ENCODE data around the gene PPP4R2.

Gene PPP4R2

DNA sequence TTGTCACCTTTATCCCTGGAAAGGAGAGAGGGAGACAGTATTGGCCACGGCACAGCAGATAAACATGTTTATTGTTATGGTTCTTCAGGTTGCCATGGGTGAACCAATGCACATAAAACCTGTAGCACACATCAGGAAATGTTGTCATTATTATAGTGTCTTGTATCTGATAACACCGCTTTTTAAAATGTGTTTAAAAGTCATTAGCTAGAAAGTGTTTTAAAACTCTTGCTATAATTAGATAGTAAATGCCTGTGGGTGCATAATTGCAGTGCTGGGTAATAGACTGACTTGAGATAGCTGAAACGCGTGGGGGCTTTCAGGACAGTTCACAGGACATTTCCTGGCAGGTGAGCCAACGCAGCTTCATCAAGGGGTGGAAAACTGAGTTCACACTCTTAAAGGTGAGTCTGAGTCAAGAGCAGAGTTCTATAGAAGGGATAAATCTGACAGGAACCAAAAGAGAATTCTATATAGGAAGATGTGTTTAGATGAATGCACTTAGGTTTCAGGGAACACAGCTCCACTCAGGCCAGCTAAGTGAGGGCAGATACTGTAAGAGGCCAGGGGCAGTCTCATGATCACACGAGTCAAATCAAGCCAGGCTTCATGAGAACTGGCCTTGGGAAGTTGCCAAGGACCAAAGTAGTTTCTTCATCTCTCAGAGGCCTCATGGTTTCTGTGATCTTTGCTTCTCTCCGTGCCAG lies 35.6 kb upstream of the PPP4R2 start:
- no peaks in the 10 kb centered on the region for H3K36me3 ChIP-seq (ENCODE audit: insufficient read depth, low read length)
- H3K79me2 ChIP-seq (ENCODE audit: insufficient read depth, low read length): no peaks in the 10 kb centered on the region
- no peaks in the 10 kb centered on the region for H4K20me1 ChIP-seq (ENCODE audit: insufficient read depth, low read length)
- H3K9me2 ChIP-seq (ENCODE audit: low read depth, low read length): no peaks in the 10 kb centered on the region
- H3K9ac ChIP-seq (ENCODE audit: low read length): no peak overlapping the region
- no peak overlapping the region for H3K4me2 ChIP-seq (ENCODE audit: low read length)
- H3K4me1 ChIP-seq (ENCODE audit: insufficient read depth, low read length, severe bottlenecking): no peaks in the 10 kb centered on the region
- H3K27me3 ChIP-seq (ENCODE audit: insufficient read depth, low read length): no peaks in the 10 kb centered on the region; the same call in 1 of the 2 replicates
- no peak overlapping the region for H3K27ac ChIP-seq (ENCODE audit: low read depth, low read length, poor library complexity, severe bottlenecking)
- no peak overlapping the region for H2AFZ ChIP-seq (ENCODE audit: low read length)
- no peaks in the 10 kb centered on the region for H3K9me3 ChIP-seq (ENCODE audit: low read length)
- no peak for TF ChIP-seq EZH2 (IDR thresholded peaks at IDR 0.05; ENCODE audit: borderline replicate concordance, low read length)
- TF ChIP-seq, protein P1, sequence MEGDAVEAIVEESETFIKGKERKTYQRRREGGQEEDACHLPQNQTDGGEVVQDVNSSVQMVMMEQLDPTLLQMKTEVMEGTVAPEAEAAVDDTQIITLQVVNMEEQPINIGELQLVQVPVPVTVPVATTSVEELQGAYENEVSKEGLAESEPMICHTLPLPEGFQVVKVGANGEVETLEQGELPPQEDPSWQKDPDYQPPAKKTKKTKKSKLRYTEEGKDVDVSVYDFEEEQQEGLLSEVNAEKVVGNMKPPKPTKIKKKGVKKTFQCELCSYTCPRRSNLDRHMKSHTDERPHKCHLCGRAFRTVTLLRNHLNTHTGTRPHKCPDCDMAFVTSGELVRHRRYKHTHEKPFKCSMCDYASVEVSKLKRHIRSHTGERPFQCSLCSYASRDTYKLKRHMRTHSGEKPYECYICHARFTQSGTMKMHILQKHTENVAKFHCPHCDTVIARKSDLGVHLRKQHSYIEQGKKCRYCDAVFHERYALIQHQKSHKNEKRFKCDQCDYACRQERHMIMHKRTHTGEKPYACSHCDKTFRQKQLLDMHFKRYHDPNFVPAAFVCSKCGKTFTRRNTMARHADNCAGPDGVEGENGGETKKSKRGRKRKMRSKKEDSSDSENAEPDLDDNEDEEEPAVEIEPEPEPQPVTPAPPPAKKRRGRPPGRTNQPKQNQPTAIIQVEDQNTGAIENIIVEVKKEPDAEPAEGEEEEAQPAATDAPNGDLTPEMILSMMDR (IDR thresholded peaks at IDR 0.05; ENCODE audit: low read length): no peak
- H3F3A ChIP-seq (ENCODE audit: insufficient read depth, low read length): no peaks in the 10 kb centered on the region
- H3K4me3 ChIP-seq (ENCODE audit: low read depth, low read length, poor library complexity, severe bottlenecking): no peak overlapping the region

DNA sequence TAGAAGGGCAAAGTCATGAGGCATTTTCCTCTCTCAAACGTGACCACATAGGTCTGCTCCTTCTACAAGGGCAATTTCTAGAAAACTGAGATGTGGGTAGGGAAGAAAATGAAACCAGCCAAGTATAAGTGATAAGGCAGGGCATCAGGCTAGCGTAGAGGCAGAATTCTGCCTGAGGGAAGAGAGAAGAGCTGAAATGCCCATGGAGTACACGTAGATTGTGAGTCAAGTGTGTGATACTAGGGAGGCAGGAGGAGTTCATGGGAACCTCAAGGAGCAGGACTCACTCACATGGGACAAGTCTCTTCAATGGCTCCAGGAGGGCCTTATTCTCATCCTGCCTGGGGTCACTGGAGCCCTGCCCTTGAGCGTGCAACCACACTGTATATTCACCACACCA lies 34.9 kb upstream of the PPP4R2 start:
- H4K20me1 ChIP-seq (ENCODE audit: insufficient read depth, low read length): no peaks in the 10 kb centered on the region

DNA sequence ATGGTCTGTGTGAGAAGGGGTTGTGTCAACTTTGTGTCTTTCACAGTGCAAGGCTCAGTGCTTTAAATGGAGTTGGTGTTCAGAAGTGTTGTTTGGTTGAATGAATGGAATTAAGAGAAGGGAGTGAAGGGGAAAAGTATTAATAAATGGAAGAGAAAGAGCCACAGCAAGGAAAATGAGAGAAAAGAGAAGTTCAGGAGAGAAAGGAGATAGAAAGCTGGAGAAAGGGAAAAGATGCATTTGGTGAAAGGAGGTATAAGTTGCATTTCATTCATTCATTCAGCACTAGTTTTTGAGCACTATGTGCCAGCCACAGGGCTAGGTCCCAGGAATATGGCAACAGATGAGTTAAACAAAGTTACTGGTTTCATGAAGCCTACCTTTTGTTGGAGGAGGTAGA lies 34.3 kb upstream of the PPP4R2 start:
- no peaks in the 10 kb centered on the region for H3F3A ChIP-seq (ENCODE audit: insufficient read depth, low read length)
- H4K20me1 ChIP-seq (ENCODE audit: insufficient read depth, low read length): no peaks in the 10 kb centered on the region
- no peak overlapping the region for H3K9ac ChIP-seq (ENCODE audit: low read length)
- no peak overlapping the region for H3K4me3 ChIP-seq (ENCODE audit: low read depth, low read length, poor library complexity, severe bottlenecking)
- no peaks in the 10 kb centered on the region for H3K4me1 ChIP-seq (ENCODE audit: insufficient read depth, low read length, severe bottlenecking)
- no peak overlapping the region for H3K4me2 ChIP-seq (ENCODE audit: low read length)
- H3K9me2 ChIP-seq (ENCODE audit: low read depth, low read length): no peaks in the 10 kb centered on the region
- H2AFZ ChIP-seq (ENCODE audit: low read length): no peak overlapping the region
- no peaks in the 10 kb centered on the region; the same call in 1 of the 2 replicates for H3K27me3 ChIP-seq (ENCODE audit: insufficient read depth, low read length)
- no peaks in the 10 kb centered on the region for H3K9me3 ChIP-seq (ENCODE audit: low read length)
- no peaks in the 10 kb centered on the region for H3K79me2 ChIP-seq (ENCODE audit: insufficient read depth, low read length)
- no peak overlapping the region for H3K27ac ChIP-seq (ENCODE audit: low read depth, low read length, poor library complexity, severe bottlenecking)
- H3K36me3 ChIP-seq (ENCODE audit: insufficient read depth, low read length): no peaks in the 10 kb centered on the region
- TF ChIP-seq, protein P1 (IDR thresholded peaks at IDR 0.05; ENCODE audit: low read length): no peak
- TF ChIP-seq EZH2 (IDR thresholded peaks at IDR 0.05; ENCODE audit: borderline replicate concordance, low read length): no peak

More for the DNA sequence above, 34.9 kb upstream of the PPP4R2 start:
- Histone ChIP-seq H3K9me3 (ENCODE audit: low read length) (no peaks in the 10 kb centered on the region), H3K27me3 (ENCODE audit: insufficient read depth, low read length) (no peaks in the 10 kb centered on the region; the same call in 1 of the 2 replicates), H3F3A (ENCODE audit: insufficient read depth, low read length) (no peaks in the 10 kb centered on the region), H3K4me1 (ENCODE audit: insufficient read depth, low read length, severe bottlenecking) (no peaks in the 10 kb centered on the region), H3K4me3 (ENCODE audit: low read depth, low read length, poor library complexity, severe bottlenecking) (no peak overlapping the region), H3K36me3 (ENCODE audit: insufficient read depth, low read length) (no peaks in the 10 kb centered on the region), H3K4me2 (ENCODE audit: low read length) (no peak overlapping the region), H3K9me2 (ENCODE audit: low read depth, low read length) (no peaks in the 10 kb centered on the region), H3K79me2 (ENCODE audit: insufficient read depth, low read length) (no peaks in the 10 kb centered on the region), H2AFZ (ENCODE audit: low read length) (no peak overlapping the region), H3K27ac (ENCODE audit: low read depth, low read length, poor library complexity, severe bottlenecking) (no peak overlapping the region), H3K9ac (ENCODE audit: low read length) (no peak overlapping the region)
- no peak for TF ChIP-seq EZH2 (IDR thresholded peaks at IDR 0.05; ENCODE audit: borderline replicate concordance, low read length)
- TF ChIP-seq, protein P1 (IDR thresholded peaks at IDR 0.05; ENCODE audit: low read length): no peak
